GM12872 (cell line): ENCODE measurements around the gene ZFYVE9.

Experiments used
- CTCF ChIP-seq: IDR thresholded peaks from 3 replicates; pipeline ENCODE4 v1.5.1; 2011; ENCODE audit warnings: low read depth, mild to moderate bottlenecking, low read length, moderate library complexity; ENCODE audit not compliant: insufficient read depth

Gene ZFYVE9

GRCh38 chr1:52191395-52191965 lies 49.6 kb downstream of the ZFYVE9 start:
- TF ChIP-seq CTCF: no peak

- no peak for TF ChIP-seq CTCF
These were observed 50.1 kb downstream of the ZFYVE9 start for GRCh38 chr1:52192024-52192423.

- TF ChIP-seq CTCF: no peak
These were observed 50.5 kb downstream of the ZFYVE9 start for GRCh38 chr1:52192436-52192835.

- no peak for TF ChIP-seq CTCF
These were observed 52.1 kb downstream of the ZFYVE9 start for GRCh38 chr1:52193985-52194384.

GRCh38 chr1:52195161-52195560 lies 53.3 kb downstream of the ZFYVE9 start:
- TF ChIP-seq CTCF: no peak

GRCh38 chr1:52203935-52204625 lies 62.2 kb downstream of the ZFYVE9 start:
- TF ChIP-seq CTCF: no peak

GRCh38 chr1:52204696-52205095 lies 62.8 kb downstream of the ZFYVE9 start:
- no peak for TF ChIP-seq CTCF
